GM23248 (cell line): ENCODE data around the gene KCNK18.

Source experiments
- EZH2 ChIP-seq: fragments of 200-600 bp; sonication (generic); IDR thresholded peaks from 2 replicates; pipeline ENCODE4 v1.6.1; 2018; ENCODE audit warnings: antibody characterized with exemption, mild to moderate bottlenecking; ENCODE audit not compliant: insufficient read depth, poor library complexity, severe bottlenecking
- EZH2phosphoT487 ChIP-seq: fragments of 200-600 bp; sonication (generic); IDR thresholded peaks from 2 replicates; pipeline ENCODE4 v1.6.1; 2018; ENCODE audit warnings: antibody characterized with exemption, moderate library complexity, mild to moderate bottlenecking, low read depth; ENCODE audit not compliant: insufficient read depth

DNA sequence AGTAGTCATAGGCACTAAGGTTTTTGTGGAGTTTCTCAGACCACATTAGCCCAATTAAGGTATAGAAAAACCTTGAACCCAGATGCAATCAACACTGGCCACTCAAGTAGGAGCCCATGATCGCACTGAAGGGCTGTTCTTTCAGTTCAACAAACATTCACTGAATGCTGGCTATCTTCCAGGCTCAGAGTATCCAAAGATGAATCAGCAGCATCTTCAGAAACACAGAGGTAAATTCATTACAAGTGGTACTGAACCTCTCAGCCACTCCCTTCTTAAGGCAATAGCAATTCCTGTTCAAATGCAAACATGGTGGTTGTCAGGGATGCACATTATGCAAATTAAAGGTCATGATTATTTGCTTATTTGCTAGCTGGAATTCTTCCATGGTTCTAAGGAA, 17.1 kb downstream of the KCNK18 start:
- no peak for TF ChIP-seq EZH2
- no peak for TF ChIP-seq EZH2phosphoT487
